ENCODE data around the gene NUMA1. TPM values are rescaled to one million over a fixed set of nuclear protein-coding genes. Genes with fewer than 3 reads are reported as not detected.

The NUMA1 gene
- total RNA-seq, 1 donor from 2014 or later, result 130 TPM

DNA sequence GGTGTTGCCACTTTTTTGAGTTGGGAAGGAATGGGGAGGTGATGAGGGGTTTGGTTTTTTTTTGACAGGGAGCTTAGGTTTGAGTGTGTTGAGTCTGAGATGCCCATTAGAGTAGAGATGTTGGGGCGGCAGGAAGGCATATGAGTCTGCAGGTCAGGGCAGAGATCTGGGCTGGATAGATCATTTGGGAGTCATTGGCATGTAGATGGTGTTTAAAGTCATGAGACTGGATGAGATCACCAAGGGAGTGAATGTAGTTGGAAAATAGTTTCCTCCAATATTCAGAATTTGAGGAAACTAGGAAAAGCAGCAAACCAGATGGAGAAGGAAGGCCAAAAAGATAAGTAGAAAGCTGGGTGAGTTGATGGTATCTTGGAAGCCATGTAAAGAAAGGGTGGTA, 34.2 kb upstream of the NUMA1 start:
- no peak for DNase-seq (ENCODE audit: low spot score)
- H3K9me3 ChIP-seq (ENCODE audit: low read depth), result no peaks in the 10 kb centered on the region
- H3K36me3 ChIP-seq, result no peaks in the 10 kb centered on the region
- TF ChIP-seq EZH2phosphoT487 (IDR thresholded peaks at IDR 0.05), result no peak
- TF ChIP-seq, protein P1, sequence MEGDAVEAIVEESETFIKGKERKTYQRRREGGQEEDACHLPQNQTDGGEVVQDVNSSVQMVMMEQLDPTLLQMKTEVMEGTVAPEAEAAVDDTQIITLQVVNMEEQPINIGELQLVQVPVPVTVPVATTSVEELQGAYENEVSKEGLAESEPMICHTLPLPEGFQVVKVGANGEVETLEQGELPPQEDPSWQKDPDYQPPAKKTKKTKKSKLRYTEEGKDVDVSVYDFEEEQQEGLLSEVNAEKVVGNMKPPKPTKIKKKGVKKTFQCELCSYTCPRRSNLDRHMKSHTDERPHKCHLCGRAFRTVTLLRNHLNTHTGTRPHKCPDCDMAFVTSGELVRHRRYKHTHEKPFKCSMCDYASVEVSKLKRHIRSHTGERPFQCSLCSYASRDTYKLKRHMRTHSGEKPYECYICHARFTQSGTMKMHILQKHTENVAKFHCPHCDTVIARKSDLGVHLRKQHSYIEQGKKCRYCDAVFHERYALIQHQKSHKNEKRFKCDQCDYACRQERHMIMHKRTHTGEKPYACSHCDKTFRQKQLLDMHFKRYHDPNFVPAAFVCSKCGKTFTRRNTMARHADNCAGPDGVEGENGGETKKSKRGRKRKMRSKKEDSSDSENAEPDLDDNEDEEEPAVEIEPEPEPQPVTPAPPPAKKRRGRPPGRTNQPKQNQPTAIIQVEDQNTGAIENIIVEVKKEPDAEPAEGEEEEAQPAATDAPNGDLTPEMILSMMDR (IDR thresholded peaks at IDR 0.05), result no peak
- no peak for TF ChIP-seq EZH2 (IDR thresholded peaks at IDR 0.05)
- Mint-ChIP-seq H3K4me3 (no peak overlapping the region), H3K9me3 (no peaks in the 10 kb centered on the region), H3K27ac (no peak overlapping the region), H3K36me3 (peaks cover 3% of the 10 kb centered on the region), H3K4me1 (peaks cover 20% of the 10 kb centered on the region), H3K27me3 (ENCODE audit: insufficient read depth, low read depth) (peaks cover 5% of the 10 kb centered on the region)
- H3K4me2 ChIP-seq, result no peak overlapping the region
- no peak overlapping the region for H3K9ac ChIP-seq
- no peaks in the 10 kb centered on the region for H3K79me2 ChIP-seq (ENCODE audit: low read depth)
- no peak overlapping the region for H3K27ac ChIP-seq
- H2AFZ ChIP-seq (replicated peaks), result no peak overlapping the region
- H4K20me1 ChIP-seq (ENCODE audit: low read depth), result no peaks in the 10 kb centered on the region
- H3K4me1 ChIP-seq, result peaks cover 6% of the 10 kb centered on the region
- peaks cover 40% of the 10 kb centered on the region for H3K27me3 ChIP-seq
- H3K4me3 ChIP-seq, result no peak overlapping the region
- H3F3A ChIP-seq (ENCODE audit: low read depth), result peaks cover 21% of the 10 kb centered on the region

DNA sequence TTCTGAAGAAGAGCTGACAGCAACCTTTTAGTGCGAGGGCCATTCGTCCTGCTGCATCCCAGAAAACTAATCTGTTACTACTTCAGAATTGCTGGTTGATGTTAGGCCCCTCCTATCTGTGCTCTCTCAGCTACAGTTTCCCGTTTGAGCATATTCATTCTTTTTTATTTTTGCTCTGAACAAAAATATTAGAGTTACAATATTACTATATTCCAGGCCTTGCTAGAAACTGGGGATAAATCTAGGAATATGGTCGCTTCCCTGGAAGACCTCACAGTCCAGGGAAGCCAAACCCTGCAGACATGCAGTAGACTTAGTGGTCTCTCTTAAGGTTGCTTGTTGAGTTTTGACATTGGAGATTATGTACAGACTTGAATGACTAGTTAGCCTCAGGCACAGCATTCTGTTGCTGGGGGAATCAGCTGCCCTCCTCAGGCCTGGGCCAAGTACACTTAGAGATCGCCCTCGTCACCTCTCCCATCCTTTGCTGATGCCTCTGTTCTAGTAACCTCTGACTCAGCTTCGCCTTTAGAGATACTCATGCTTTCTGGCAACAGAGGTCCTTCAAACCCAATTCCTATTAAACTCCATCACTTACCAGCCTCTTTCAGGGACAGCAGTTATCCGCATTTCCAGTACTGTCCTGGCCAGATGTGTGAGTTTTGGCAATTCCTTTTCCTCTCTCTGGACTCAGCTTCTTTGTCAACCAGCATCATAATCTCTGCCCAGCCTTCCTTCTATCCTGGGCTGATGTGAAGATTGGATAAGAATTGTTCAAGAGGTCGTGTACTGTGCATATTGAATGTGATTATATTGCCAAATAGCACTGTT, 32.9 kb upstream of the NUMA1 start:
- Histone ChIP-seq H3K79me2 (ENCODE audit: low read depth) (no peaks in the 10 kb centered on the region), H3K27ac (peak overlapping the region; percentile 92), H3K9ac (no peak overlapping the region), H3K4me3 (peak overlapping the region; percentile 69), H3F3A (ENCODE audit: low read depth) (peaks cover 21% of the 10 kb centered on the region), H2AFZ (replicated peaks) (peak overlapping the region; percentile 23), H3K27me3 (peaks cover 40% of the 10 kb centered on the region), H3K9me3 (ENCODE audit: low read depth) (no peaks in the 10 kb centered on the region), H3K4me1 (peaks cover 6% of the 10 kb centered on the region), H3K4me2 (peak overlapping the region; percentile 81), H4K20me1 (ENCODE audit: low read depth) (no peaks in the 10 kb centered on the region), H3K36me3 (no peaks in the 10 kb centered on the region)
- Mint-ChIP-seq H3K27ac (peak overlapping the region; percentile 100), H3K9me3 (no peaks in the 10 kb centered on the region), H3K36me3 (peaks cover 3% of the 10 kb centered on the region), H3K4me3 (peak overlapping the region; percentile 96), H3K27me3 (ENCODE audit: insufficient read depth, low read depth) (peaks cover 5% of the 10 kb centered on the region), H3K4me1 (peaks cover 20% of the 10 kb centered on the region)
- DNase-seq (ENCODE audit: low spot score), result no peak
- TF ChIP-seq EZH2 (IDR thresholded peaks at IDR 0.05), result no peak
- TF ChIP-seq EZH2phosphoT487 (IDR thresholded peaks at IDR 0.05), result peak; percentile 23
- TF ChIP-seq, protein P1 (IDR thresholded peaks at IDR 0.05), result no peak

DNA sequence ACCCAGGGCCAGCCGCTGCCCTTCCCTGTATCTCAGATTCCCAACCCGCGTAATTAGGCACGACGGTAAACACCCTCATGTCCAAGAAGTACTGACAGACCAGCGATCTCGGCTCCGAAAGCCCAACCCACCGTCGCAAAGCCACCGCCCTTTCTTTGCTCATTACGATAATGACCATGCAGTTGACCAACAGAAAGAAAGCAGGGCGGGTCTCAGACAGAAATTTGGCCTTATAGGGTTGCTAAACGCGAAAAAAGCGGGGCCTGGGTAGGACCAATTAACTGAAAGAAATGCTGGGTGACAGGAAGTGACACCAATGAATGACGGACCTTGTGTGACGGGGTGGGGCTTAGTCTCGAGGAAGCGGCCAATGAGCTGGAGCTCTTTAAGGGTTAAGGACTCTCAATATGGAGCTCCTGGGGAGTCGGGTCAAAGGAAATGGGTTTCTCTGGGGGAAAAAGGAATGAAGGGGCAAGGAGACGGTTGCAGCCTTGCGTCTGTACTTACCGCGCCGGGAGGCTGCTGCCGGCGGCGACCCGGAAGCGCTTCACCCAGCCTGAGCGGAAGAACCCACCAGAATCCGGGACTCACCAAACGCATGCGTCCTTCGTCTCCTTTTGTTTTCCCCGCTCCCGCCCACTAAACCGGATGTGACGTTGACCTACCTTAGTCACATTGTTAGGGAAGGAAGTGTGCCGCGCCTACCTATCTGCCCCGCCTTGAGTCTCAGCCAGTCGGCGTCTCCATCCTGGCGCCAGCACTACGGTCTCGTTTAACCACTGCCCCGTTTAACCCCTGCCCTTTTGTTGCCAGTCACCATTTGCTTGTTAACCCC, 32.0 kb upstream of the NUMA1 start, which contains the start of gene ANAPC15:
Gene ANAPC15 (minus strand): TSS at position 553 of the 835 bp plus-strand sequence. CDS start 1,419 bp downstream, outside the sequence.
- H3K9me3 ChIP-seq (ENCODE audit: low read depth), result no peaks in the 10 kb centered on the region
- peak within 1 kb of the TSS; percentile 58 for H3K9ac ChIP-seq
- peak within 1 kb of the TSS; percentile 92 for H3K27ac ChIP-seq
- peak within 1 kb of the TSS; percentile 100 for H3K27ac Mint-ChIP-seq
- no peaks in the 10 kb centered on the region for H3K79me2 ChIP-seq (ENCODE audit: low read depth)
- H3K27me3 ChIP-seq, result peaks cover 36% of the 10 kb centered on the region
- peak within 1 kb of the TSS; percentile 91 for H2AFZ ChIP-seq (replicated peaks)
- H3K36me3 Mint-ChIP-seq, result peaks cover 3% of the 10 kb centered on the region
- peaks cover 21% of the 10 kb centered on the region for H3F3A ChIP-seq (ENCODE audit: low read depth)
- peak within 1 kb of the TSS; percentile 96 for H3K4me3 Mint-ChIP-seq
- TF ChIP-seq, protein P1 (IDR thresholded peaks at IDR 0.05), result no peak
- TF ChIP-seq EZH2phosphoT487 (IDR thresholded peaks at IDR 0.05) (no peak), EZH2 (IDR thresholded peaks at IDR 0.05) (peak; percentile 32)
- peak within 1 kb of the TSS; percentile 81 for H3K4me2 ChIP-seq
- H4K20me1 ChIP-seq (ENCODE audit: low read depth), result no peaks in the 10 kb centered on the region
- H3K4me1 ChIP-seq, result peaks cover 6% of the 10 kb centered on the region
- no peaks in the 10 kb centered on the region for H3K36me3 ChIP-seq
- peaks cover 8% of the 10 kb centered on the region for H3K27me3 Mint-ChIP-seq (ENCODE audit: insufficient read depth, low read depth)
- peaks cover 20% of the 10 kb centered on the region for H3K4me1 Mint-ChIP-seq
- peak within 1 kb of the TSS; percentile 69 for H3K4me3 ChIP-seq
- H3K9me3 Mint-ChIP-seq, result no peaks in the 10 kb centered on the region
- peak; percentile 98 for DNase-seq (ENCODE audit: low spot score)

Measured in neural progenitor cell (in vitro differentiated cells).